GM21576 (cell line): ENCODE measurements around the gene CASKIN1.
"Not testable (repeated sequence)": the region's sequence is repeated elsewhere in the genome, so short reads cannot be mapped to it uniquely, and the experiment has no call there.

Experiments
- ATAC-seq: cut with Tn5 transposase; IDR thresholded peaks from one replicate; pipeline ENCODE4 v1.9.1; 2021; ENCODE audit warnings: mild to moderate bottlenecking, moderate library complexity; ENCODE audit not compliant: unreplicated experiment

Gene CASKIN1

GRCh38 chr16:2142942-2143877, 53.2 kb downstream of the CASKIN1 start:
- ATAC-seq: no peak

- ATAC-seq: not testable (repeated sequence)
Measured at GRCh38 chr16:2135770-2136490, 60.5 kb downstream of the CASKIN1 start, which contains the start of gene PKD1. PKD1 (minus strand) TSS chr16:2135898; CDS start chr16:2135689, 209 bp downstream.

- not testable (repeated sequence) for ATAC-seq
Measured at GRCh38 chr16:2135071-2135470, 61.3 kb downstream of the CASKIN1 start.

- not testable (repeated sequence) for ATAC-seq
Measured at GRCh38 chr16:2133797-2134196, 62.6 kb downstream of the CASKIN1 start.

- ATAC-seq: not testable (repeated sequence)
Measured at GRCh38 chr16:2129890-2130447, 66.4 kb downstream of the CASKIN1 start.

- not testable (repeated sequence) for ATAC-seq
Measured at GRCh38 chr16:2129251-2129650, 67.2 kb downstream of the CASKIN1 start.

- ATAC-seq: not testable (repeated sequence)
Measured at GRCh38 chr16:2127630-2128280, 68.7 kb downstream of the CASKIN1 start.
